GM10248 (cell line): ENCODE results near the gene AUTS2.

Source experiments
- CTCF ChIA-PET: fragments of 300-600 bp; sonication (Branson Sonifier 250); formaldehyde crosslinking; extraction: SDS; loops from one replicate; lab custom pipeline; 2021; ENCODE audit warnings: antibody characterized with exemption; lab: Yijun Ruan, JAX
- POLR2A ChIA-PET: fragments of 350-650 bp; sonication (Branson Sonifier 250); formaldehyde crosslinking; extraction: SDS; loops from one replicate; lab custom pipeline; 2020; ENCODE audit warnings: antibody characterized with exemption; lab: Yijun Ruan, JAX
- DNase-seq: peaks from one replicate; pipeline ENCODE4 v3.0.0; 2012; ENCODE audit errors: extremely low spot score
- TF ChIP-seq, protein P1 (sequence below): IDR thresholded peaks from 2 replicates; pipeline ENCODE4 v1.5.1; 2012; ENCODE audit warnings: mild to moderate bottlenecking, low read depth; ENCODE audit errors: extremely low read depth, missing control alignments, control extremely low read depth

Gene AUTS2

DNA sequence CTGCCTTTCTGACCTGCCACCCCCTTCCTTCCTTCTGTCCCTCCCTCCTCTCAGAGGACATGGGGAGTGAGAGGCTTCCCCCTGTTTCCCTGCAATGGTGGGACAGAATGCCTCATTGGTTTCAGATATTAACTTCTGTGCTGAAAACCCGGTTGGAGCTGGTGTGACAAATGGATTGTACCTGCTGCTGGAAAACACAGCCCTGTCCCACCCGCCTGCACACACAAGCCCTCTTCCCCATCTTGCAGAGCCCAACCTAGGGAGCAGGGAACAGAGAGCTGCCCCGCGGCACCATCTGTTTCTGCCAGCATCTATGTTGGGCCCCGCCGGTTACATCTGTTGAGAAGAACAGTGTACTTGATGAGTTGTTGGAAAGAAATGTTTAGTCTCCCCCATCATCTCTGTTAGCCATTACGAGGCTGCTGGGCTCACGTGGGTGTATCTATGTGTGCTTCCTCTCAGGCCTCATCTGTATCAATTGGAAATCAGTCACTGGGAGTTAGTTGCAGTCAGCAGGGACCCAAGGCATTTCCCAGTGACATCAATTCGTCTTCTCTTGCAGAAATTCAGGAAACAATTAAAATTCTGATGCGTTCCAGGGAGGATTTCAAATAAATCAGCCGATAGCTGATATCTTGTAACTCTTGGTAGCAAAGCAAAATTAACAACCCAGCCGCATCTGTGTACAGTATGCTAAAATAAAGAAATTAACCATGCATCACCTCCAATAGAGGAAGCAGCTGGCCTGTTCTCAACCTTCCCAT is 808.1 kb downstream of the AUTS2 start:
- DNase-seq: no peak
- CTCF ChIA-PET: interaction anchor here (0.9 kb wide), 1 partner anchor 10 kb away, joined by 3 read pairs; no protein-coding TSS in a partner anchor

GRCh38 chr7:70406950-70407209 is 808.6 kb downstream of the AUTS2 start:
- ChIA-PET CTCF (interaction anchor here (0.9 kb wide), 1 partner anchor 9 kb away, joined by 3 read pairs; no protein-coding TSS in a partner anchor), POLR2A (no interaction called here)
- DNase-seq: no peak
- TF ChIP-seq, protein P1, sequence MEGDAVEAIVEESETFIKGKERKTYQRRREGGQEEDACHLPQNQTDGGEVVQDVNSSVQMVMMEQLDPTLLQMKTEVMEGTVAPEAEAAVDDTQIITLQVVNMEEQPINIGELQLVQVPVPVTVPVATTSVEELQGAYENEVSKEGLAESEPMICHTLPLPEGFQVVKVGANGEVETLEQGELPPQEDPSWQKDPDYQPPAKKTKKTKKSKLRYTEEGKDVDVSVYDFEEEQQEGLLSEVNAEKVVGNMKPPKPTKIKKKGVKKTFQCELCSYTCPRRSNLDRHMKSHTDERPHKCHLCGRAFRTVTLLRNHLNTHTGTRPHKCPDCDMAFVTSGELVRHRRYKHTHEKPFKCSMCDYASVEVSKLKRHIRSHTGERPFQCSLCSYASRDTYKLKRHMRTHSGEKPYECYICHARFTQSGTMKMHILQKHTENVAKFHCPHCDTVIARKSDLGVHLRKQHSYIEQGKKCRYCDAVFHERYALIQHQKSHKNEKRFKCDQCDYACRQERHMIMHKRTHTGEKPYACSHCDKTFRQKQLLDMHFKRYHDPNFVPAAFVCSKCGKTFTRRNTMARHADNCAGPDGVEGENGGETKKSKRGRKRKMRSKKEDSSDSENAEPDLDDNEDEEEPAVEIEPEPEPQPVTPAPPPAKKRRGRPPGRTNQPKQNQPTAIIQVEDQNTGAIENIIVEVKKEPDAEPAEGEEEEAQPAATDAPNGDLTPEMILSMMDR: no peak

More for the DNA sequence above, 808.1 kb downstream of the AUTS2 start:
- POLR2A ChIA-PET: no interaction called here
- TF ChIP-seq, protein P1: no peak

DNA sequence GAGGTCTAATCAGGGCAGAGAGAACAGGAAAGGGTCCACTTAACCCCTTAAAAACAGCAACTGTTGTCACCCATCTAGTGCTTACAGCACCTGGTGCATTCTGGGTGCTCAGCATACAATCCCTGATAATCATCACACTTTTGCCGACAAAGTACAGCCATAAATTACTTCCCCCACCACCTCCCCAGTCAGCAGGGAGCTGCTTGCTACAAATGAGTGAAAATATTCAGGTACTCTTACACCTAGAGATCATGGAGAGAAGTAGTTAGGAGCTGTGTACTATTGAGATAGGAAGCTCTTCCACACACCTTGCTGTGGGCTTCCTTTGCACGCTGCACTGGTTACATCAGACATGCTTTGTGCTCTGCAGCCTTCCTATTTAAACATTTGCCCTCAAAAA is 810.2 kb downstream of the AUTS2 start:
- TF ChIP-seq, protein P1: no peak
- CTCF ChIA-PET: no interaction called here
- POLR2A ChIA-PET: interaction anchor here (0.7 kb wide), 1 partner anchor 18 kb away, joined by 4 read pairs; no protein-coding TSS in a partner anchor
- no peak for DNase-seq

- ChIA-PET POLR2A (no interaction called here), CTCF (no interaction called here)
- DNase-seq: no peak
- TF ChIP-seq, protein P1: no peak
Observed at GRCh38 chr7:70408891-70409290, 810.6 kb downstream of the AUTS2 start.

DNA sequence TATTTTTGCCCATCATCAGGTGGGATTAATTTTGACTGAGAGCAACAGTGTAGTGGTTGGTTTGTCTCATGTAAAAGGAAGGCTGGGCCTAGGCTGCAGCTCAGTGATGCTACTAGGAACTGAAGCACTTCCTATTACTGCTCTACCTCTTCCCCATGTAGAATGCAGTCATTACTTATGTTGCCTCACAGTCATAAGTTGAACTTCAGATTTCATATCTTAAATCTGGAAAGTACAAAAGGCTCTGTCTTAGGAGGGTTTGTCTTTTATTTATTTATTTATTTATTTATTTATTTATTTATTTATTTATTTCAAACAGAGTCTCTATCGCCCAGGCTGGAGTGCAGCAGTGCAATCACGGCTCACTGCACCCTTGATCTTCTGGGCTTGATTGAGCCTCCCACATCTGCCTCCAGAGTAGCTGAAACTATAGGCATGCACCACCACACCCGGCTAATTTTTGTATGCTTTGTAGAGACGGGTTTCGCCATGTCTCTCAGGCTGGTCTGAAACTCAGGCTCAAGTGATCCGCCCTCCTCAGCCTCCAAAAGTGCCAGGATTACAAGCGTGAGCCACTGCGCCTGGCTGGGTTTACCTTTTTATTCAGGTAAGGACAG is 812.0 kb downstream of the AUTS2 start:
- ChIA-PET CTCF (no interaction called here), POLR2A (no interaction called here)
- TF ChIP-seq, protein P1: no peak
- DNase-seq: no peak

- TF ChIP-seq, protein P1: no peak
- DNase-seq: no peak
- ChIA-PET POLR2A (no interaction called here), CTCF (interaction anchor here (0.9 to 1.6 kb wide), 4 partner anchors 10 to 123 kb away, joined by 3 to 4 read pairs (median 3); no protein-coding TSS in a partner anchor)
Observed at GRCh38 chr7:70414368-70414767, 816.1 kb downstream of the AUTS2 start.
